ENCODE data around the gene AZU1.

AZU1 gene

GRCh38 chr19:861756-862580, 34.3 kb downstream of the AZU1 start:
- H3K4me3 ChIP-seq (ENCODE audit: low read depth, low read length), result no peak overlapping the region
- no peak for TF ChIP-seq CTCF (conservative IDR thresholded peaks at IDR 0.05; ENCODE audit: low read depth, low read length)
- peak; percentile 31 for DNase-seq (ENCODE audit: low read depth)

- no peak for TF ChIP-seq CTCF (conservative IDR thresholded peaks at IDR 0.05; ENCODE audit: low read depth, low read length)
- peak; percentile 54 for DNase-seq (ENCODE audit: low read depth)
- H3K4me3 ChIP-seq (ENCODE audit: low read depth, low read length), result no peak overlapping the region
These were observed 35.1 kb downstream of the AZU1 start for GRCh38 chr19:862581-863314.

GRCh38 chr19:863315-863620, 35.6 kb downstream of the AZU1 start:
- DNase-seq (ENCODE audit: low read depth), result no peak
- TF ChIP-seq CTCF (conservative IDR thresholded peaks at IDR 0.05; ENCODE audit: low read depth, low read length), result no peak
- no peak overlapping the region for H3K4me3 ChIP-seq (ENCODE audit: low read depth, low read length)

GRCh38 chr19:866769-867300, 39.2 kb downstream of the AZU1 start:
- TF ChIP-seq CTCF (conservative IDR thresholded peaks at IDR 0.05; ENCODE audit: low read depth, low read length), result no peak
- no peak for DNase-seq (ENCODE audit: low read depth)
- H3K4me3 ChIP-seq (ENCODE audit: low read depth, low read length), result no peak overlapping the region

- peak; percentile 88 for DNase-seq (ENCODE audit: low read depth)
- no peak overlapping the region for H3K4me3 ChIP-seq (ENCODE audit: low read depth, low read length)
- TF ChIP-seq CTCF (conservative IDR thresholded peaks at IDR 0.05; ENCODE audit: low read depth, low read length), result no peak
These were observed 39.7 kb downstream of the AZU1 start for GRCh38 chr19:867301-867793.

GRCh38 chr19:867855-868457, 40.3 kb downstream of the AZU1 start:
- no peak overlapping the region for H3K4me3 ChIP-seq (ENCODE audit: low read depth, low read length)

More at GRCh38 chr19:867855-868457, 40.3 kb downstream of the AZU1 start:
- no peak for TF ChIP-seq CTCF (conservative IDR thresholded peaks at IDR 0.05; ENCODE audit: low read depth, low read length)
- no peak for DNase-seq (ENCODE audit: low read depth)

All from choroid plexus epithelial cell (primary cell).